NOMO-1 treated with DMSO at 0.1 percent for 48 hours (cell line): ENCODE results near the gene AOC3.

Source experiments
- DNase-seq: peaks from one replicate; lab custom pipeline; 2025; ENCODE audit not compliant: unreplicated experiment; lab: John Stamatoyannopoulos, UW

Gene AOC3

GRCh38 chr17:42850954-42851353 is at the start of gene AOC3:
AOC3 (plus strand) TSS chr17:42851199; CDS start chr17:42851344, 145 bp downstream.
- DNase-seq = no peak

- DNase-seq = no peak
These were observed 47.7 kb upstream of the AOC3 start for GRCh38 chr17:42803074-42803883.

- DNase-seq = no peak
These were observed 46.1 kb upstream of the AOC3 start for GRCh38 chr17:42804918-42805367.

- no peak for DNase-seq
These were observed 44.8 kb upstream of the AOC3 start for GRCh38 chr17:42806249-42806648.

GRCh38 chr17:42809250-42809649 is 41.7 kb upstream of the AOC3 start:
- no peak for DNase-seq

GRCh38 chr17:42814633-42815399 is 36.2 kb upstream of the AOC3 start:
- no peak for DNase-seq

- no peak for DNase-seq
These were observed 33.1 kb upstream of the AOC3 start for GRCh38 chr17:42817866-42818265.

GRCh38 chr17:42818379-42818778 is 32.6 kb upstream of the AOC3 start:
- DNase-seq = no peak

- DNase-seq = peak; percentile 49
These were observed 31.0 kb upstream of the AOC3 start for GRCh38 chr17:42819939-42820535.

GRCh38 chr17:42821176-42821575 is 29.8 kb upstream of the AOC3 start:
- no peak for DNase-seq

- DNase-seq = no peak
These were observed 23.5 kb upstream of the AOC3 start for GRCh38 chr17:42827472-42827871.

GRCh38 chr17:42830971-42831370 is 20.0 kb upstream of the AOC3 start:
- DNase-seq = no peak

- DNase-seq = no peak
These were observed 18.6 kb upstream of the AOC3 start for GRCh38 chr17:42832213-42832933.

GRCh38 chr17:42832934-42833766 is 17.8 kb upstream of the AOC3 start, which contains the start of gene PSME3:
PSME3 (plus strand) TSS chr17:42833397; CDS start chr17:42833632, 235 bp downstream.
- DNase-seq = peak; percentile 86

- DNase-seq = no peak
These were observed 17.1 kb upstream of the AOC3 start for GRCh38 chr17:42833767-42834422.

GRCh38 chr17:42835732-42836131 is 15.3 kb upstream of the AOC3 start:
- peak; percentile 26 for DNase-seq

- DNase-seq = no peak
These were observed 8.9 kb upstream of the AOC3 start for GRCh38 chr17:42841975-42842685.

GRCh38 chr17:42843358-42843934 is 7.6 kb upstream of the AOC3 start:
- peak; percentile 47 for DNase-seq

- DNase-seq = no peak
These were observed 6.7 kb upstream of the AOC3 start, which contains the start of gene AOC2 for GRCh38 chr17:42844271-42844670. AOC2 (plus strand) TSS chr17:42844580; CDS start chr17:42844627, 47 bp downstream.
